Measurements from ENCODE around the gene FSIP1.

FSIP1 gene

DNA sequence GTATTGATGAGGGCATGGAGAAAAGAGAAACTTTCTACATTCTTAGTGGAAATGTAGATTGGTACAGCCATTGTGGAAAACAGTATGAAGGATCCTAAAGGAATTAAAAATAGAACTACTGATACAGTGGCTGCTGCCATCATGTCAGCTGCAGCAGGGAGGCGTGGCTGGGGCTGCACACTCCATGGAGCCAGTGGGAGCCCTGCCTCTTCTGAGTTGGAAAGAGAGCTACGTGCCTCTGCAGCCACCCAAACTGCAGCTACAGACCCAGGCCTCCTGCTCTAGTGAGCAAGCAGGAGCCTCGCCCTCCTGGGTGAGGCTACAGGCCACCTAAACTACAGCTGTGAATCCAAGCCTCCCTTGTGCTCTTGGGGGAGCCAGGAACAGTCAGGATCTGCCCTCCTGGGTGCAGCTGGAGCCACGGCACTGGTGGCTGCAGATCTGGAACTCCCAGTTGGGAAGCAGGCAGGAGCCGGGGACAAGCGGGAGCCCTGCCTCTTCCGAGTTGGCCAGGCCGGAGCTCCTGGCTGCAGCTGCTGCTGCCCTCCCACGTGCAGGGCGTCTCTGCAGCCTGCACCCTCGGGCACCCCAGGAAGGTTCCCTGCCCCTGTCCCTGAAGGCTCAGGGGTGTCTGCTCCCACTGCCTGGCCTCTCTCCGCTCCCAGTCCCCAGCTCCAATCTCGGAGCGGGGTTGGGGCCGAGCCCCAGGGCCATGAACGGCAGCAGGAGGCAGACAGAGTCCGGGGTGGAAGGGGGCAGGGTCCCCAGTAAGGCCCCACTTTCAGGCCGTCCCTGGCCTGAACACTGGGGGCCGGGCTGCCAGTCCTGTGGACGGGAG is 137.3 kb downstream of the FSIP1 start:
- DNase-seq (ENCODE audit: low read depth) = no peak

DNA sequence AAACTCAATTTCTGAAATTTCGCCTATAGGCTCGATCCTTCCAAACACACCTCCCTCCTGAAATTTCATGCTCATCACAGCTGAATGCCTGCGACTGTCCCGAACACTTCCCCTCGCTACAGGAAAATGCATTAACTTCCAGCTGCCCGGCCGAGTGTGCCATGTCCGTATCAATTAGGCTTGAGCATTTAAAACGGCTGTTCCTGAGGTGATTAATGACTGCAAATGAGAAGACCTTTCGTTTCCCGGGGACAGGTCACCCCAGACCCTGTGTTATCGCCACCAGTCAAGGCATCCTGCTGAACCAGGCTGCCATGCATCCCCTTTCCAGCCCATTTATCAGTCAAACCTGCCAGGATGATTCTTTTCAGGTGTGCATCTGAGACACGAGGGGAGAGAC is 138.5 kb downstream of the FSIP1 start:
- DNase-seq (ENCODE audit: low read depth) = no peak

- no peak for DNase-seq (ENCODE audit: low read depth)
Observed at GRCh38 chr15:39643727-39644126, 138.9 kb downstream of the FSIP1 start.

DNA sequence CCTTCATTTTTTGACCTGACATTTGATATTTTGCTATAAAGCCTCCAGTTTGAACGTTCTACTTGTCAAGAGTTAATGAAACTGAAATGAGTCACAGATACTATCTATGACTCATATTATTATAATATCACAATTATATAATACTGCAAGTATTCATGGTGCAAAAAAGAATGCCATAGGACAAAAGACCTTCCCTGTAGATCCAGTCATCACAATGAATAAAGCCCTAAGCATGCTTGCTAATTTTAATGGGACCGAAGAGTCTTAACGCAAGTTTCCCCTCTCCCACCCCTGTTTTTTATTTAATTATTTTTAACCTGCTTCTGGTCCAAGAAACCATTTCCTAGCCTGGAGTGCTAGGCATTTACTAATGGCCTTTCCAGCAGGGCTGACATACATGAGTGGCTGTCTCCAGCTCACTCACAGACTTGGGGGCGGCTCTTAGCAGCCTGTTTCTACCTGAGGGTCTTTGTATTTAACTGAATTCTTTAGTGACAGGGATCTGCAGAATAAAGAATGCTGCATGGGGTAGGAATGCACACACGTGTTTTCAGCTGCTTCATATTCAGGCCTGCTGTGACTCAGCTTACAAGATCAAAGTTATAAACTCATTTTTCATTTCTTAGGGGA is 140.5 kb downstream of the FSIP1 start:
- no peak for DNase-seq (ENCODE audit: low read depth)

DNA sequence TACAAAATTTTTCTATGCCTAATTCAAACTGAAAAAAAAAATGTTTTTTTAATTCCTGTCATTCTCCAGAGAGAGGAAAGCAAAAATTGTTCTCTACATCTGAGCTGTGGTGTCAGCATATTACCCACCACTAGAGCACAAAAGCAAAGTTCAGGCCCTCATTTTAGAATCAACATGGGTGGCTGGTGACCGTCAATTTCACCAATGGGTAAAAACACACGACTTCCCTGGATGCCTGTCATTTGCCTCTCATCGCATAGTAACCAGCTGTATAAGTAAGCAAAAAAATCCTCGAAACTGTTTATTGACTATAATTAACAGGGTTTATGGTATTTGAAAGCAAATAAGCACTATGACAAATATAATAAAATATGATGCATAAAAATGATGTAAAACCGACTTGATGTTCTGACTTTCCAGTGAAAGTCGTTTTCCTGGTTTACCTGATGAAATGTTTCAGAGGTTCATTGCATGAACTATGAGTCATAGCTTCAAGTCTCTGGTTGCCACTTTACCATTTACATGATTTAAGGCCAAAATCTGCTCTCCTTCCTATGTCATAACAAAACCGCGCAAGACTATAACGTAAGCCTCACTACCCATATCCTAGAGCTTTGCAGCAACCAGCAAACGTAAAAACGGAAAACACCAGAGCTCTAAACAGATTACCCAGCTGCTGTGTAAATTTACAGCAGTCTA is 141.3 kb downstream of the FSIP1 start:
- no peak for DNase-seq (ENCODE audit: low read depth)

DNA sequence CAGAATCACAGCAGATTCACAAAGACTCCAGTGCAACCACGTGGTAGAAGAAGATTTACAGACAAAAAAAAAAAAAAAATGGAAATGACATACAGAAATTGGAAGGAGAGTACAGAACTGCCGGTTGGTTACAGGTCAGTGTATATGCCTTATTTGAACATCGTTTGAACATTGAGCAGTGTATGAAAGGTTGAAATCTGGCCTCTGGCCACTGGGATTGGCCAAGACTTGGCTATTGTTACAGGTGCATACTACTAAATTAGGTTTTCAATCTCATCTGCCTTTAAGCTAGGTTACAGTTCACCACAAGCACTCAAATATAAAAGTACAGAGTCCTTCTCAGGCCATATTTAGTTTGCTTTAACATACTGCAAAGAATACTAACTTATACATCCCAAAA is 142.0 kb downstream of the FSIP1 start:
- DNase-seq (ENCODE audit: low read depth) = no peak

DNA sequence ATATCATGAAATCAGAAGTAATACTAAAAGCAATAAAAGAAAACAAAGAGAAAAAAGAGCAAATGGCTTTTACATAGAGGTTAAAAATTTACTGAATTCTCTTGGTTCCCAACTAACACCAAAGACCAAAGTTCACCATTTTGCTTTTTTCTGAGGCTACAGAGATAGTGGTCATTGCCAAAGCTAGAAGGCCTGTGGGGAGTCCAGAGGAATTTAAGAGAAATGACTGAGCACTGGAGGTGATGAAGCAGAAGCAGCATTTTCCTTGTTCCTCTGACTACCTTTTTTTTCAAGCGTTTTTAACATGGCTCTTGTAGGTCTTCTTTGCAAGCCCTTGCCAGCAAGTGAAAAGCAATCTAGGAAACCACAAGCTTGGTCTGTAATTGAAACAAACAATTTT is 143.6 kb downstream of the FSIP1 start:
- no peak for DNase-seq (ENCODE audit: low read depth)

- DNase-seq (ENCODE audit: low read depth) = no peak
Observed at GRCh38 chr15:39638041-39638440, 144.6 kb downstream of the FSIP1 start.

DNA sequence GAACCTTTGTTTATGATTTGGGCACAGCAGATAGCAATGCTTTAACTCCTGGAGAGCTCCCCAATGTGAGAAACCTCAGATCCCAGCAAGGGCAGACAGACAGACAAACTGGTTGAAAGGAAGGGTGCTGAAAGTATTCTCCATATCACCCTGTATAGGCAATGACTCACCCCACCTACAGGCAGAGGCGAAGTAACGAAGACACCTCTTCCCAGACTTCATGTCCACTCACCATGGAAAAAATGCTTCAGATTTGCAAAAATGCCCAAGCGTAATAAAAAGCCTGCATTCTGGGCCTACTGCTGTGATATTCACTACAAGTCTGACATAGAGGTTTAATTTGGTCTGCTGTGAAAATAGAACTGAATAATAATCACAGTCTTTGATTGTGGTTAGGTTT is 151.3 kb downstream of the FSIP1 start:
- DNase-seq (ENCODE audit: low read depth) = no peak

DNA sequence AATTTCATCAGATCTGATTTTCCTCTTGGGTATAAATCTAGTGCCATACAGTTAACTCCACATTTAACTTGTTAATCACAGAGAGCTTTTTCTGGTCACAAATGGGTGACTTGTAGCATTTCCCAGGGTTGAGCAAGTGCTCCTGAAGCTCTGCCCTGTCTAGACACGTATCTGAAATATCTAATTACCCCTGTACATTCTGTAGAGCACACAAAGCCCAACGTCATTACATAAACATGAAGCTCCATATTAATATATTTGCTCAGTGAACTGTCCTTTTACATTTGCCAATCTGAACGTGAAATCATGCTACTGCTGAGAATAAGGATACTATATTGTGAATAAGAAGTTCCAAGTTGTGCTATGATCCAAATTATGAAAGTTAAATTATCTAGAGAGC is 152.7 kb downstream of the FSIP1 start:
- DNase-seq (ENCODE audit: low read depth) = no peak

DNA sequence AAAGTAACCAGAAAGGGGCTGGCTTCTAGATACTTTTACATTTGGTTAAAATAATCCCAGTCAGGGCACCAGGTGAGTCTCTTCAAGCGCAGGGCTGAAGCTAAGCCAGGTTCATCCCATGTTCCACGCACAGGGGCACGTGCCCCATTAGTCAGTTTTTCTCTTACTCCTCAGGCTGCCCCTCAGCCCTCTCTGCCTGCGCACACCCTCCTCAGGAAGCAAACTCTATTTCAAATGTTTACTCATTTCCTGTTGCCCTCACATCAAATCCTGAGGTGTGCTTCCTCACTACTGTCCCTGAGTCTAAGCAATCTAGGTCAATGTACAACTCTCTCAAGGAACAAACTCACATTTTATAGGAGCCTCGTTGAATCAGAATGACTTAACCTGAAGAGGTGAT is 153.3 kb downstream of the FSIP1 start:
- DNase-seq (ENCODE audit: low read depth) = peak; percentile 51

- no peak for DNase-seq (ENCODE audit: low read depth)
Observed at GRCh38 chr15:39628546-39629257, 153.9 kb downstream of the FSIP1 start.

DNA sequence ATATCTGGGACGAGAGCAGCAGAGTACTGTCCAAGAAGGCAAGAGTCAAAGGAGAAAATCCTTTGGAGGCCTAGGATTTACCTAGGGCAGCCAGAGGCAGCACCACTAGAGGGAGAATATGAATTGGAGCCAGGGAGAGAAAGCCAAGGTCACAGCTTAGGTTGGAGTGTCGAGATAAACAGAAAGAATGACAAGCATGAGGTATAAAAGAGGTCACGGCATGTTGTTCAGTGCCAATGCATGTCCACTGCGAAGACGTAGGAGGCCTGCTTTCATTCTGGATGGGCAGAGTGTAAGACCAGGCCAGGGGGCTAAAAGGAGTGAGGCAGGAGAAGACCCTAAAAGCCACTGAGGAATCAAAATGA is 154.5 kb downstream of the FSIP1 start:
- no peak for DNase-seq (ENCODE audit: low read depth)

GRCh38 chr15:39627451-39628143 is 155.0 kb downstream of the FSIP1 start:
- DNase-seq (ENCODE audit: low read depth) = no peak

DNA sequence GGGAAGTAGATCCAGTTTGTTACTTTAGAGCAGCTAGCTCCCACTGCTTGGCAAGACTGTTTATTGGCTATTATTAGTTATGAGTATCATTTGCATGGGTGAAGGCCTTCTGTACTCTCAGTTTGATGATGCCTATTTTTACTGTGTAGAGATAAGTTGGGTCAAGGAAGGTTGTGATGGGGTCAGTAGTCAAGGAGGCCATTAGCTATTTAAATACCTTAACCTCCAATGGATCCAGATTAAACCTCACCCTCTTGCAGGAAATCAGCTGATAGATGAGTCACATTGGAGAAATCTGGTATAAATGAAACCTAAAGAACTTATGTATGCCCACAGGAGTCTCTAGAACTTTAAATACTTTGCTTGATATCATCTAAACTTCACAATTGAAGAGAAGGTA is 156.8 kb downstream of the FSIP1 start:
- no peak for DNase-seq (ENCODE audit: low read depth)

DNA sequence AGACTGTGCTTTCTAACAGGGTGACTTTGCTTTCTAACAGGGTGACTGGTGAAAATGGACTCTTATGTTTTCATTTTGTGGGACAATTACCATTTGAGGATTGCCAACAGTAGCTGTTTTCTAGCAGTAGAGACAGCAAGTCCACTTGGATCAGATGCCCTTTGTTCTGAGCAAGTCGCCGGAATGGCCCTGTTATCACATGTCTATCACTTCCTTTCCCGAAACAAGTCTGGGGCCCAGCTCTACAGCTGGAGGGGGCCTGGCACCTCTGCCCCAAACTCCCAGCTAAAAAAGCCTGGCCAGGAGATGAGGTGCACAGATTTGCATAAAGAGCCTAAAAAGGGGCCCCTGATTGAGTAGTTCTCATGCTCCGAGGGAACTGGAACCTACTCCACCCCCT is 157.2 kb downstream of the FSIP1 start:
- DNase-seq (ENCODE audit: low read depth) = no peak

GRCh38 chr15:39624806-39625205 is 157.8 kb downstream of the FSIP1 start:
- peak; percentile 70 for DNase-seq (ENCODE audit: low read depth)

GRCh38 chr15:39623529-39623931 is 159.1 kb downstream of the FSIP1 start:
- DNase-seq (ENCODE audit: low read depth) = peak; percentile 49

GRCh38 chr15:39622660-39623516 is 159.8 kb downstream of the FSIP1 start:
- no peak for DNase-seq (ENCODE audit: low read depth)

DNA sequence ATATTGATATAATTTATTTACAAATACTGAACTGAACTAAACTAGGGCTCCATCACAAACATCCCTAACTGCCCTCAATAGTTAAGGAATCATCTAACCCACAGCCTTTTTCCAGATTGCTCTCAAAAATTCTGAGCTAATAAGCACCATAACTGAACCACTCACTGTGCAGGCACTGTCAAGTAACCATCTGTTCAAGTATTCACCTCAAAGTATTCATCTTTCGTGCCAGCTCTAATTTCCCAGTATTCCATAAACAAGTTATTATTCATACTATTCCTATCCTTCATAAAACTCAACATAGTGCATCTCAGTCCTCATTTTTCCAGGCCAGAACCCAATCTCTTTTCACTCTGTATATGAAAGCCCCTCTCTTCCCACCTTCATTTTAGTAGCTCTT is 160.7 kb downstream of the FSIP1 start:
- DNase-seq (ENCODE audit: low read depth) = no peak

DNA sequence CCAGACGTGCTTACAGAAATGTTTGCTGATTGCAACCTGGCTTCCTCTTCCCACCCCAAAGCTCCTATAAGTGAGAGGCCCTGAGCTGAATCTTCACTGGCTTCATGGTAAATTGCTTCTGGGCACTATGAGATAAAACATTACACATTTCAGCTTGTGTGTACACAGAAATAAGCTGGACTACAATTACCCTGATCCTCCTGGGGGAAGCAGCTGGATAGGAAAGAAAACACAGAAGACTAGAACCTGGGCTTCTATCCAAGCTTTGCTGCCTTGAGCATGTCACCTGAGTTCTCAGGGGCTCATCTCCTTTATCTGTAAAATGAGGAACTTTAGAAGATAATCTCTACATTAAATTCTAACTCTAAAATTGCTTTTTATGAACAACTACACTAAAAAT is 161.4 kb downstream of the FSIP1 start:
- DNase-seq (ENCODE audit: low read depth) = no peak
